GM12878 (cell line): ENCODE data around the gene LRP1B. TPM values are rescaled to one million over a fixed set of nuclear protein-coding genes. Genes with fewer than 3 reads are reported as not detected.

Experiments used
- ATAC-seq: fragments of 200-7000 bp; cut with Tn5 transposase; 3 replicates; pipeline ENCODE4 v1.9.1; 2020; ENCODE audit warnings: mild to moderate bottlenecking, moderate library complexity
- BruUV-seq: library from RNA; stranded (reverse); fragments of 400-500 nt; replicated peaks from 2 replicates; lab custom pipeline; 2021; lab: Mats Ljungman, UMichigan
- CTCF ChIA-PET: fragments of 300-600 bp; sonication (Branson Sonifier 250); formaldehyde crosslinking; extraction: SDS; loops from one replicate; lab custom pipeline; 2021; ENCODE audit warnings: inconsistent platforms; lab: Yijun Ruan, JAX
- POLR2A ChIA-PET: fragments of 350-600 bp; formaldehyde crosslinking; extraction: SDS; loops from one replicate; lab custom pipeline; 2021; ENCODE audit warnings: inconsistent platforms; lab: Charles Lee
- RAD21 ChIA-PET: fragments of 300-600 bp; sonication (Branson Sonifier 250); formaldehyde crosslinking; loops from one replicate; lab custom pipeline; 2023; ENCODE audit warnings: antibody characterized with exemption; ENCODE audit not compliant: unreplicated experiment; lab: Charles Lee
- SMC1A ChIA-PET: fragments of 300-600 bp; sonication (Branson Sonifier 250); formaldehyde crosslinking; loops from one replicate; lab custom pipeline; 2023; ENCODE audit not compliant: unreplicated experiment, uncharacterized antibody; lab: Charles Lee
- DNase-seq: peaks from one replicate; pipeline ENCODE4 v3.0.0-alpha.2; 2011; ENCODE audit warnings: low read depth, low spot score
- FAIRE-seq: peaks from 3 replicates; lab custom pipeline; 2011; peaks lifted over from hg19 to GRCh38; lab: Jason Lieb, UNC
- H2AFZ ChIP-seq: 2 replicates; pipeline ENCODE4 v1.6.0; 2011; ENCODE audit warnings: low read depth, low read length, control low read depth; ENCODE audit not compliant: control insufficient read depth
- H3K27ac ChIP-seq: 2 replicates; pipeline ENCODE4 v1.5.1; 2011; ENCODE audit warnings: control low read depth; ENCODE audit not compliant: control insufficient read depth, insufficient read depth
- H3K27me3 ChIP-seq, 2 experiments: replicated peaks in 1 of 2; 2 replicates each; pipeline versions ENCODE4 v1.6.0 to v1.6.1; 2011; ENCODE audit warnings: low read length in 1 of 2; ENCODE audit not compliant: control insufficient read depth in 2 of 2, insufficient read depth in 2 of 2
- H3K36me3 ChIP-seq, 2 experiments: 2 replicates each; pipeline ENCODE4 v1.5.1; 2011; ENCODE audit warnings: low read length in 1 of 2; ENCODE audit not compliant: control insufficient read depth in 2 of 2, insufficient read depth in 2 of 2
- H3K4me1 ChIP-seq: 2 replicates; pipeline ENCODE4 v1.6.1; 2011; ENCODE audit warnings: mild to moderate bottlenecking, low read length, moderate library complexity, mixed read lengths; ENCODE audit not compliant: control insufficient read depth, insufficient read depth
- H3K4me2 ChIP-seq: 2 replicates; pipeline ENCODE4 v1.6.0; 2011; ENCODE audit warnings: control low read depth; ENCODE audit not compliant: control insufficient read depth, insufficient read depth
- H3K4me3 ChIP-seq: fragments of 200-600 bp; sonication (generic); 2 replicates; pipeline ENCODE4 v1.5.1; 2016
- H3K79me2 ChIP-seq: 2 replicates; pipeline ENCODE4 v1.6.0; 2011; ENCODE audit warnings: low read length; ENCODE audit not compliant: control insufficient read depth, insufficient read depth
- H3K9ac ChIP-seq: 2 replicates; pipeline ENCODE4 v1.8.0; 2011; ENCODE audit warnings: low read length, control low read depth, mixed read lengths; ENCODE audit not compliant: control insufficient read depth, insufficient read depth
- H3K9me3 ChIP-seq: replicated peaks from 3 replicates; pipeline ENCODE4 v1.5.1; 2011; ENCODE audit warnings: mild to moderate bottlenecking, low read length; ENCODE audit not compliant: control insufficient read depth, insufficient read depth
- H4K20me1 ChIP-seq: 2 replicates; pipeline ENCODE4 v1.6.0; 2011; ENCODE audit not compliant: control insufficient read depth, insufficient read depth
- CEBPZ ChIP-seq: fragments of 150-350 bp; IDR thresholded peaks from 2 replicates; pipeline ENCODE4 v1.6.1; 2016; ENCODE audit warnings: low read depth, low read length
- CTCF ChIP-seq, 3 experiments: IDR thresholded peaks in 2 of 3; conservative IDR thresholded peaks in 1 of 3; 2 replicates each; pipeline ENCODE4 v1.5.1; 2011; ENCODE audit warnings: low read depth in 3 of 3, low read length in 3 of 3, mild to moderate bottlenecking in 3 of 3, control low read depth in 2 of 3, moderate library complexity in 2 of 3, inconsistent platforms in 1 of 3, mixed read lengths in 1 of 3; ENCODE audit not compliant: control insufficient read depth in 2 of 3, insufficient read depth in 1 of 3; ENCODE audit errors: extremely low read depth in 1 of 3
- EGR1 ChIP-seq, 2 experiments: IDR thresholded peaks; 1 replicate in 1 of 2; 2 replicates in 1 of 2; pipeline ENCODE4 v1.6.1; 2011 to 2012; ENCODE audit warnings: low read depth in 2 of 2, low read length in 2 of 2, borderline replicate concordance in 1 of 2, mild to moderate bottlenecking in 1 of 2, moderate library complexity in 1 of 2
- ESRRA ChIP-seq: IDR thresholded peaks from 2 replicates; pipeline ENCODE4 v1.6.1; 2012; ENCODE audit warnings: mild to moderate bottlenecking, low read length, improper control_type of control experiment
- IRF3 ChIP-seq: fragments of 450-650 bp; IDR thresholded peaks from 2 replicates; pipeline ENCODE4 v1.6.1; 2014; ENCODE audit warnings: mild to moderate bottlenecking
- IRF4 ChIP-seq: IDR thresholded peaks from 2 replicates; pipeline ENCODE4 v1.6.1; 2011; ENCODE audit warnings: low read depth, low read length
- IRF5 ChIP-seq: fragments of 450-650 bp; IDR thresholded peaks from 2 replicates; pipeline ENCODE4 v1.6.1; 2017; ENCODE audit warnings: borderline replicate concordance
- NFIC ChIP-seq: IDR thresholded peaks from 2 replicates; pipeline ENCODE4 v1.6.1; 2012; ENCODE audit warnings: low read depth, mild to moderate bottlenecking, inconsistent platforms, low read length, moderate library complexity
- NRF1 ChIP-seq: conservative IDR thresholded peaks from 2 replicates; pipeline ENCODE4 v1.6.1; 2011; ENCODE audit warnings: mild to moderate bottlenecking, low read depth, low read length, improper control_type of control experiment
- RAD51 ChIP-seq: fragments of 450-650 bp; IDR thresholded peaks from 2 replicates; pipeline ENCODE4 v1.6.1; 2016; ENCODE audit warnings: moderate library complexity, mild to moderate bottlenecking, inconsistent platforms
- SIX5 ChIP-seq: IDR thresholded peaks from 2 replicates; pipeline ENCODE4 v1.6.1; 2011; ENCODE audit warnings: mild to moderate bottlenecking, low read depth, low read length, moderate library complexity; ENCODE audit not compliant: severe bottlenecking
- SMARCA5 ChIP-seq: fragments of 450-650 bp; IDR thresholded peaks from 2 replicates; pipeline ENCODE4 v1.6.1; 2017; ENCODE audit warnings: mild to moderate bottlenecking
- SPI1 ChIP-seq: IDR thresholded peaks from 2 replicates; pipeline ENCODE4 v1.6.1; 2011; ENCODE audit warnings: low read depth, mild to moderate bottlenecking, low read length, moderate library complexity, borderline replicate concordance; ENCODE audit not compliant: insufficient read depth
- SRF ChIP-seq, 2 experiments: IDR thresholded peaks; 2 replicates each; pipeline ENCODE4 v1.6.1; 2011; ENCODE audit warnings: low read depth in 2 of 2, low read length in 2 of 2, mild to moderate bottlenecking in 1 of 2, moderate library complexity in 1 of 2
- YY1 ChIP-seq: IDR thresholded peaks from 2 replicates; pipeline ENCODE4 v1.6.1; 2011; ENCODE audit warnings: low read depth, mild to moderate bottlenecking, low read length
- ZBED1 ChIP-seq: IDR thresholded peaks from 2 replicates; pipeline ENCODE4 v1.6.1; 2016; ENCODE audit warnings: borderline replicate concordance
- ZNF622 ChIP-seq: fragments of 450-650 bp; IDR thresholded peaks from 2 replicates; pipeline ENCODE4 v1.6.1; 2017; ENCODE audit warnings: mild to moderate bottlenecking, inconsistent platforms
- WGBS: methylation state at CpG from one replicate; pipeline ENCODE4 v1.1.6; 2016; ENCODE audit warnings: low lambda C conversion rate; ENCODE audit not compliant: insufficient replicate concordance, insufficient coverage; ENCODE audit errors: missing lambda C conversion rate; 5-methylcytosine and 5-hydroxymethylcytosine counted together
- in situ Hi-C: fragments of 300-500 bp; cut with MboI; formaldehyde crosslinking; loops from 9 replicates; pipeline ENCODE4 v1.14.3; 2018; ENCODE audit warnings: mixed read lengths
- intact Hi-C: fragments of 100-400 bp; cut with micrococcal nuclease; formaldehyde crosslinking; loops from one replicate; pipeline ENCODE4 v1.14.2; 2022; ENCODE audit not compliant: unreplicated experiment
- polyA plus RNA-seq, 11 experiments: library from polyadenylated mRNA; depleted of rRNA in 4 of 11; unstranded in 6 of 11; stranded (reverse) in 5 of 11; fragments of >200 nt; fragmentation: Nextera tagmentation in 4 of 11; fragmentation: Illumina TruSeq in 1 of 11; extraction: Ambion mirVana in 4 of 11; extraction: Trizol in 1 of 11; gene quantifications; 1 replicate in 1 of 11; 2 replicates in 10 of 11; pipeline versions ENCODE4 v1.2.1 to v1.2.3, GENCODE V29; 2011 to 2016; ENCODE audit warnings: inconsistent platforms in 2 of 11, missing spikeins in 2 of 11, low read depth in 1 of 11
- total RNA-seq, 4 experiments: library from RNA; depleted of rRNA in 3 of 4; stranded (reverse); fragments of >200 nt in 3 of 4; fragmentation: Illumina TruSeq in 1 of 4; extraction: Trizol in 1 of 4; gene quantifications; 2 replicates each; pipeline versions ENCODE4 v1.2.1 to v1.2.3, GENCODE V29; 2013 to 2021

Gene LRP1B
- total and polyA plus RNA-seq, 10 of the 15 experiments (the other 5 are each of a cell fraction or from before 2014, with no cell fraction given): under 0.01 to 0.06 (median 0.03) TPM; not detected in 5

GRCh38 chr2:140597836-140598235 is 1533.0 kb downstream of the LRP1B start:
- Histone ChIP-seq H3K36me3 (no peaks in the 10 kb centered on the region), H3K9ac (no peak overlapping the region), H3K9me3 (no peaks in the 10 kb centered on the region), H3K79me2 (no peaks in the 10 kb centered on the region), H3K27ac (no peak overlapping the region), H3K27me3 (no peaks in the 10 kb centered on the region), H3K4me2 (no peak overlapping the region), H3K4me3 (no peak overlapping the region), H3K4me1 (no peaks in the 10 kb centered on the region), H4K20me1 (no peaks in the 10 kb centered on the region), H2AFZ (no peak overlapping the region)
- ATAC-seq: no peak
- ChIA-PET POLR2A (no interaction called here), RAD21 (no interaction called here), SMC1A (no interaction called here), CTCF (interaction anchor here (1.3 kb wide), 1 partner anchor 266 kb away, joined by 3 read pairs; no protein-coding TSS in a partner anchor)
- no peak for FAIRE-seq
- intact Hi-C loops (no loop called here), in situ Hi-C loops (no loop called here)
- BruUV-seq: no TSS peak
- DNase-seq: no peak
- WGBS: 7% methylated on average over 1 of the region's 1 CpG
- TF ChIP-seq CEBPZ: no peak
- no peak for TF ChIP-seq CTCF (IDR thresholded peaks at IDR 0.05 in 2 of 3, conservative IDR thresholded peaks at IDR 0.05 in 1 of 3; ENCODE audit: control insufficient read depth in 2 of 3, extremely low read depth in 1 of 3, insufficient read depth in 1 of 3, low read depth in 3 of 3, low read length in 3 of 3)
- no peak for TF ChIP-seq YY1
- no peak for TF ChIP-seq NRF1
- TF ChIP-seq SIX5: no peak
- TF ChIP-seq SRF (IDR thresholded peaks at IDR 0.05; ENCODE audit: low read depth in 2 of 2, low read length in 2 of 2): no peak
- TF ChIP-seq NFIC: no peak
- TF ChIP-seq ESRRA: no peak
- TF ChIP-seq SMARCA5: no peak
- no peak for TF ChIP-seq IRF5
- TF ChIP-seq SPI1: no peak
- TF ChIP-seq EGR1 (IDR thresholded peaks at IDR 0.05; ENCODE audit: borderline replicate concordance in 1 of 2, low read depth in 2 of 2, low read length in 2 of 2): no peak
- TF ChIP-seq IRF3: no peak
- TF ChIP-seq ZBED1: no peak
- no peak for TF ChIP-seq RAD51
- TF ChIP-seq ZNF622: no peak
- TF ChIP-seq IRF4: no peak
